CD14-positive monocyte (primary cell): ENCODE measurements around the gene SLC22A3. TPM values are rescaled to one million over a fixed set of nuclear protein-coding genes. Genes with fewer than 3 reads are reported as not detected.

Experiments used
- DNase-seq, 3 donors: peaks; one replicate each; pipeline ENCODE4 v3.0.0-alpha.2; 2011 to 2022
- H2AFZ ChIP-seq: 2 replicates; pipeline ENCODE4 v1.6.0; 2012; ENCODE audit warnings: mild to moderate bottlenecking, low read depth, low read length, inconsistent platforms; ENCODE audit not compliant: insufficient read depth, poor library complexity, severe bottlenecking
- H3K27ac ChIP-seq, 2 donors: 1 replicate in 1 of 2; 2 replicates in 1 of 2; pipeline ENCODE4 v1.5.1; 2012 to 2013; ENCODE audit warnings: low read length in 2 of 2, control low read depth in 1 of 2, inconsistent platforms in 1 of 2, low read depth in 1 of 2, mild to moderate bottlenecking in 1 of 2
- H3K27me3 ChIP-seq, 2 donors: one replicate each; pipeline versions ENCODE4 v1.6.0 to v1.6.1; 2011 to 2013; ENCODE audit warnings: low read length in 2 of 2; ENCODE audit not compliant: control insufficient read depth in 2 of 2, insufficient read depth in 2 of 2
- H3K36me3 ChIP-seq, 2 donors: replicated peaks in 1 of 2; 1 replicate in 1 of 2; 2 replicates in 1 of 2; pipeline versions ENCODE4 v1.5.1 to v1.6.1; 2012 to 2013; ENCODE audit warnings: low read length in 2 of 2, control low read depth in 1 of 2, inconsistent platforms in 1 of 2, mild to moderate bottlenecking in 1 of 2; ENCODE audit not compliant: insufficient read depth in 2 of 2, control insufficient read depth in 1 of 2
- H3K4me1 ChIP-seq, 2 donors: 1 replicate in 1 of 2; 2 replicates in 1 of 2; pipeline versions ENCODE4 v1.5.1 to v1.6.1; 2012 to 2013; ENCODE audit warnings: low read length in 2 of 2, control low read depth in 1 of 2, inconsistent platforms in 1 of 2, mild to moderate bottlenecking in 1 of 2, moderate library complexity in 1 of 2; ENCODE audit not compliant: insufficient read depth in 2 of 2, control insufficient read depth in 1 of 2
- H3K4me2 ChIP-seq: replicated peaks from 2 replicates; pipeline ENCODE3; 2012; ENCODE audit warnings: low read length, moderate library complexity, mild to moderate bottlenecking; ENCODE audit not compliant: poor library complexity, severe bottlenecking; ENCODE audit errors: extremely low read depth
- H3K4me3 ChIP-seq, 3 experiments: fragments of 200-600 bp in 1 of 3; sonication (generic) in 1 of 3; replicated peaks in 1 of 3; 1 replicate in 2 of 3; 2 replicates in 1 of 3; pipeline ENCODE4 v1.5.1; 2011 to 2013; ENCODE audit warnings: low read length in 3 of 3, mild to moderate bottlenecking in 3 of 3, control low read depth in 2 of 3, low read depth in 2 of 3, inconsistent platforms in 1 of 3, moderate library complexity in 1 of 3
- H3K79me2 ChIP-seq: 2 replicates; pipeline ENCODE4 v1.6.0; 2012; ENCODE audit warnings: mild to moderate bottlenecking, control low read depth, inconsistent platforms, low read length, moderate library complexity; ENCODE audit not compliant: insufficient read depth
- H3K9ac ChIP-seq: 2 replicates; pipeline ENCODE4 v1.6.0; 2017; ENCODE audit warnings: low read length, mild to moderate bottlenecking; ENCODE audit not compliant: insufficient read depth, poor library complexity, severe bottlenecking
- H3K9me3 ChIP-seq, 2 donors: replicated peaks in 1 of 2; 1 replicate in 1 of 2; 2 replicates in 1 of 2; pipeline versions ENCODE4 v1.5.1 to v1.6.1; 2012 to 2013; ENCODE audit warnings: low read length in 2 of 2, control low read depth in 1 of 2; ENCODE audit not compliant: control insufficient read depth in 1 of 2, insufficient read depth in 1 of 2
- H4K20me1 ChIP-seq: 2 replicates; pipeline ENCODE4 v1.6.0; 2012; ENCODE audit warnings: mild to moderate bottlenecking, low read length, control low read depth, moderate library complexity; ENCODE audit not compliant: insufficient read depth
- H3K27ac Mint-ChIP-seq, 7 donors: one replicate each; pipeline ENCODE4 v1.8.0; 2020; ENCODE audit warnings: mild to moderate bottlenecking in 7 of 7, mixed read lengths in 7 of 7, moderate library complexity in 6 of 7, inconsistent platforms in 2 of 7
- H3K27me3 Mint-ChIP-seq, 3 donors: one replicate each; pipeline ENCODE4 v1.8.0; 2021 to 2022; ENCODE audit warnings: low read depth in 3 of 3, mild to moderate bottlenecking in 3 of 3, mixed read lengths in 3 of 3, moderate library complexity in 3 of 3, inconsistent platforms in 1 of 3
- H3K36me3 Mint-ChIP-seq, 2 donors: one replicate each; pipeline ENCODE4 v1.8.0; 2020; ENCODE audit warnings: mixed read lengths in 2 of 2, inconsistent platforms in 1 of 2, mild to moderate bottlenecking in 1 of 2
- H3K4me1 Mint-ChIP-seq: one replicate; pipeline ENCODE4 v1.8.0; 2020; ENCODE audit warnings: mild to moderate bottlenecking, mixed read lengths
- H3K4me3 Mint-ChIP-seq, 2 donors: one replicate each; pipeline ENCODE4 v1.8.0; 2020; ENCODE audit warnings: mild to moderate bottlenecking in 2 of 2, mixed read lengths in 2 of 2, moderate library complexity in 1 of 2
- H3K9me3 Mint-ChIP-seq, 7 donors: one replicate each; pipeline ENCODE4 v1.8.0; 2020 to 2022; ENCODE audit warnings: mixed read lengths in 7 of 7, mild to moderate bottlenecking in 6 of 7, moderate library complexity in 6 of 7, inconsistent platforms in 2 of 7
- WGBS: methylation state at CpG from one replicate; pipeline ENCODE4 v1.1.5; 2013; ENCODE audit warnings: missing lambda C conversion rate; ENCODE audit not compliant: insufficient coverage; 5-methylcytosine and 5-hydroxymethylcytosine counted together
- intact Hi-C, 2 donors: fragments of 100-400 bp; cut with micrococcal nuclease; formaldehyde crosslinking; loops; one replicate each; pipeline versions ENCODE4 v1.15.0 to v1.15.1; 2023
- polyA plus RNA-seq, 3 donors: library from polyadenylated mRNA; depleted of rRNA in 1 of 3; unstranded in 2 of 3; stranded (reverse) in 1 of 3; fragments of 300-500 nt in 2 of 3; fragments of >200 nt in 1 of 3; fragmentation: Illumina TruSeq in 2 of 3; gene quantifications; 1 replicate in 2 of 3; 2 replicates in 1 of 3; pipeline ENCODE4 v1.2.3, GENCODE V29; 2012 to 2021
- TF ChIP-seq, protein P1 (sequence below): fragments of 200-600 bp; IDR thresholded peaks from one replicate; pipeline ENCODE4 v1.8.0; 2022; ENCODE audit warnings: antibody characterized with exemption, mild to moderate bottlenecking

Gene SLC22A3
- polyA plus RNA-seq, 3 donors = not detected

DNA sequence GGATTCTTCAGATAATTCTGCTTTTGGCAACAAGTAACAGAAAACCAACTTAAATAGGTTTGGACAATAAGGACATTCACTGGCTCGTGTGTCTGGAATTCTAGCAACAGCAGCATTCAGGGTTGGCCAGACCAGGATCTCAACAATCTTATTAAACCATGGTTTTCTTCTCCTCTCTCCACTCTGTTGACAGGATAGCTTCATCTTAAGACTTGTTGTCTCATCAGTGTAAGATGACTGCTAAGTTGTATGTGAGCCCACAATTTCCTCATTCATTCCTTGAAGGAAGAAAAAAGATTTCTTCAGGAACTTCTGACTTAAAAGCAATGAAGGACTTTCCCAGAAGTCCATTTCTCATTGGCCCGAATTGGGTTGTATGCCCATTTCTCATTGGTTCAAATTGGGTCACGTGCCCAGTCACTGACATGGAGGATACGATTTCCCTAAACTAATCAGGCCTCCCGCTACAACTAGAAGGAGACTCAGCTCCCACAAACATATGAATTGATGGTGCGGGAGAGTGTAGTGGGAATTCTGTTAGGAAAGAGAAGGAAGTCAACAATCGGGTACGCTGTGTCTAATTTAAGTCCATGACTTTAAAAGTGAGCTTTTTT, 83.7 kb downstream of the SLC22A3 start:
- H3K27me3 Mint-ChIP-seq = peaks cover 15 to 40% (median 19%) of the 10 kb centered on the region in 3 donors
- no peak overlapping the region for H3K4me3 ChIP-seq
- intact Hi-C loops = no loop called here
- no peak overlapping the region for H3K4me2 ChIP-seq
- DNase-seq = no peak
- peaks cover 0 to 5% (median 0%) of the 10 kb centered on the region in 7 donors for H3K9me3 Mint-ChIP-seq
- H3K9me3 ChIP-seq = no peaks in the 10 kb centered on the region
- H3K4me1 ChIP-seq = no peaks in the 10 kb centered on the region
- H3K36me3 Mint-ChIP-seq = no peaks in the 10 kb centered on the region
- H3K4me1 Mint-ChIP-seq = no peaks in the 10 kb centered on the region
- H3K36me3 ChIP-seq = no peaks in the 10 kb centered on the region
- no peak overlapping the region for H3K27ac Mint-ChIP-seq
- WGBS = 80% methylated on average over 2 of the region's 8 CpGs
- no peak overlapping the region for H3K27ac ChIP-seq
- no peaks in the 10 kb centered on the region for H4K20me1 ChIP-seq
- H3K27me3 ChIP-seq = peaks cover 5 to 33% of the 10 kb centered on the region in 2 donors
- no peak overlapping the region for H3K4me3 Mint-ChIP-seq
- TF ChIP-seq, protein P1, sequence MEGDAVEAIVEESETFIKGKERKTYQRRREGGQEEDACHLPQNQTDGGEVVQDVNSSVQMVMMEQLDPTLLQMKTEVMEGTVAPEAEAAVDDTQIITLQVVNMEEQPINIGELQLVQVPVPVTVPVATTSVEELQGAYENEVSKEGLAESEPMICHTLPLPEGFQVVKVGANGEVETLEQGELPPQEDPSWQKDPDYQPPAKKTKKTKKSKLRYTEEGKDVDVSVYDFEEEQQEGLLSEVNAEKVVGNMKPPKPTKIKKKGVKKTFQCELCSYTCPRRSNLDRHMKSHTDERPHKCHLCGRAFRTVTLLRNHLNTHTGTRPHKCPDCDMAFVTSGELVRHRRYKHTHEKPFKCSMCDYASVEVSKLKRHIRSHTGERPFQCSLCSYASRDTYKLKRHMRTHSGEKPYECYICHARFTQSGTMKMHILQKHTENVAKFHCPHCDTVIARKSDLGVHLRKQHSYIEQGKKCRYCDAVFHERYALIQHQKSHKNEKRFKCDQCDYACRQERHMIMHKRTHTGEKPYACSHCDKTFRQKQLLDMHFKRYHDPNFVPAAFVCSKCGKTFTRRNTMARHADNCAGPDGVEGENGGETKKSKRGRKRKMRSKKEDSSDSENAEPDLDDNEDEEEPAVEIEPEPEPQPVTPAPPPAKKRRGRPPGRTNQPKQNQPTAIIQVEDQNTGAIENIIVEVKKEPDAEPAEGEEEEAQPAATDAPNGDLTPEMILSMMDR = no peak
- no peaks in the 10 kb centered on the region for H3K79me2 ChIP-seq
- H3K9ac ChIP-seq = no peak overlapping the region
- H2AFZ ChIP-seq = no peak overlapping the region

DNA sequence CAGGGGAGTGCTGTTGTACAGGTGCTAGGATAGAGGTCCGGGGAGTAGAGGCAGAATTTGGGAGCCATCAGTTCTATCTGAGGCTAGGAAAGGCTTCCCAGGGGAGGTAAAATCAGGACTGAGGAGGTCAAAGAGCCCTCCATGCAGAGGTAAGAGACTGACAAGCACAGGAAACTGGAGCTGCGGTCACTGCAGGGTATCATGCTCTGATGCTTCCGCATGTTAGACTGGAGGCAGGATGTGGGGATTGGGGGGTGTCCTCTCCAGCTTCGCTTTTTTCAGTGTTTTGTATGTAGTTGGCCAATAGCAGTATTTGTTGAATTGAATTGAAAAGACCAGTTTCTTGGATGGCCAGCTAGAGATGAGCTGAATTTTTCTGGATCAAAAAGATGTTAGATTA, 87.8 kb downstream of the SLC22A3 start:
- H3K27ac Mint-ChIP-seq = peak overlapping the region in 1 of 7 donors; percentile 62

More for the DNA sequence above, 87.8 kb downstream of the SLC22A3 start:
- H3K27me3 ChIP-seq = peaks cover 2 to 12% of the 10 kb centered on the region in 2 donors
- H3K9me3 ChIP-seq = no peaks in the 10 kb centered on the region
- intact Hi-C loops = no loop called here
- no peak overlapping the region for H3K9ac ChIP-seq
- TF ChIP-seq, protein P1 = no peak
- Mint-ChIP-seq H3K4me1 (no peaks in the 10 kb centered on the region), H3K27me3 (peaks cover 8 to 25% (median 15%) of the 10 kb centered on the region in 3 donors), H3K9me3 (peaks cover 0 to 2% (median 0%) of the 10 kb centered on the region in 7 donors), H3K4me3 (no peak overlapping the region), H3K36me3 (no peaks in the 10 kb centered on the region)
- WGBS = 54% methylated on average over 3 of the region's 4 CpGs
- no peak overlapping the region for H3K4me2 ChIP-seq
- H3K36me3 ChIP-seq = no peaks in the 10 kb centered on the region
- H3K4me1 ChIP-seq = no peaks in the 10 kb centered on the region
- DNase-seq = no peak
- H3K79me2 ChIP-seq = no peaks in the 10 kb centered on the region
- no peaks in the 10 kb centered on the region for H4K20me1 ChIP-seq
- H2AFZ ChIP-seq = no peak overlapping the region
- H3K4me3 ChIP-seq = no peak overlapping the region
- no peak overlapping the region for H3K27ac ChIP-seq
